HG03045 (cell line): ENCODE measurements around the gene SF3B2.
"Not testable (repeated sequence)": the region's sequence is repeated elsewhere in the genome, so short reads cannot be mapped to it uniquely, and the experiment has no call there.

Source experiments
- ATAC-seq: cut with Tn5 transposase; IDR thresholded peaks from one replicate; pipeline ENCODE4 v1.9.1; 2021; ENCODE audit warnings: mild to moderate bottlenecking, moderate library complexity; ENCODE audit not compliant: unreplicated experiment

The SF3B2 gene

GRCh38 chr11:66072518-66072917 is 20.4 kb downstream of the SF3B2 start:
- no peak for ATAC-seq

- no peak for ATAC-seq
These were observed 21.5 kb downstream of the SF3B2 start for GRCh38 chr11:66073669-66074068.

GRCh38 chr11:66075273-66075672 is 23.1 kb downstream of the SF3B2 start:
- ATAC-seq, result no peak

- no peak for ATAC-seq
These were observed 24.4 kb downstream of the SF3B2 start for GRCh38 chr11:66076561-66076960.

- no peak for ATAC-seq
These were observed 25.8 kb downstream of the SF3B2 start for GRCh38 chr11:66077927-66078326.

- not testable (repeated sequence) for ATAC-seq
These were observed 26.8 kb downstream of the SF3B2 start for GRCh38 chr11:66078949-66079348.

- ATAC-seq, result no peak
These were observed 28.1 kb downstream of the SF3B2 start for GRCh38 chr11:66080055-66080817.

- ATAC-seq, result no peak
These were observed 29.3 kb downstream of the SF3B2 start for GRCh38 chr11:66081505-66081904.

GRCh38 chr11:66082946-66083698 is 31.0 kb downstream of the SF3B2 start:
- no peak for ATAC-seq

- no peak for ATAC-seq
These were observed 31.6 kb downstream of the SF3B2 start for GRCh38 chr11:66083767-66084166.

- ATAC-seq, result no peak
These were observed 32.8 kb downstream of the SF3B2 start for GRCh38 chr11:66084821-66085475.

GRCh38 chr11:66087148-66087908 is 35.2 kb downstream of the SF3B2 start:
- no peak for ATAC-seq

- no peak for ATAC-seq
These were observed 36.9 kb downstream of the SF3B2 start for GRCh38 chr11:66089067-66089466.

GRCh38 chr11:66090288-66090687 is 38.1 kb downstream of the SF3B2 start:
- ATAC-seq, result no peak

- not testable (repeated sequence) for ATAC-seq
These were observed 40.0 kb downstream of the SF3B2 start for GRCh38 chr11:66092125-66092524.

GRCh38 chr11:66099746-66100145 is 47.6 kb downstream of the SF3B2 start:
- ATAC-seq, result not testable (repeated sequence)

GRCh38 chr11:66100272-66101065 is 48.3 kb downstream of the SF3B2 start:
- ATAC-seq, result peak; percentile 55

- no peak for ATAC-seq
These were observed 48.9 kb downstream of the SF3B2 start for GRCh38 chr11:66101066-66101464.

- ATAC-seq, result no peak
These were observed 52.0 kb downstream of the SF3B2 start for GRCh38 chr11:66104057-66104638.
